Breast epithelium (tissue), 4 donors: ENCODE data around the gene HEBP1. TPM values are rescaled to one million over a fixed set of nuclear protein-coding genes. Genes with fewer than 3 reads are reported as not detected.

ENCODE experiments used
- DNase-seq, 2 donors: peaks; one replicate each; pipeline ENCODE4 v3.0.0-alpha.2; 2019; ENCODE audit warnings: low spot score in 2 of 2
- H3K27ac ChIP-seq, 2 donors: fragments of 200-600 bp; sonication (generic) in 1 of 2; one replicate each; pipeline ENCODE4 v1.5.1; 2016 to 2019; ENCODE audit warnings: mild to moderate bottlenecking in 1 of 2
- H3K27me3 ChIP-seq, 2 donors: fragments of 200-600 bp; sonication (generic) in 1 of 2; one replicate each; pipeline versions ENCODE4 v1.5.1 to v1.6.0; 2017 to 2019; ENCODE audit warnings: control low read depth in 1 of 2, mild to moderate bottlenecking in 1 of 2
- H3K36me3 ChIP-seq: fragments of 200-600 bp; one replicate; pipeline ENCODE4 v1.5.1; 2019
- H3K4me1 ChIP-seq, 2 donors: fragments of 200-600 bp; sonication (generic); one replicate each; pipeline ENCODE4 v1.5.1; 2016 to 2019; ENCODE audit warnings: control low read depth in 1 of 2
- H3K4me3 ChIP-seq, 3 donors: fragments of 200-600 bp; sonication (generic); 1 replicate in 2 of 3; 2 replicates in 1 of 3; pipeline ENCODE4 v1.5.1; 2016 to 2019; ENCODE audit warnings: mild to moderate bottlenecking in 3 of 3, moderate library complexity in 2 of 3
- H3K9me3 ChIP-seq, 2 donors: fragments of 200-600 bp; sonication (generic) in 1 of 2; one replicate each; pipeline ENCODE4 v1.5.1; 2016 to 2019; ENCODE audit warnings: control low read depth in 1 of 2
- CTCF ChIP-seq, 3 donors: fragments of 450-650 bp; IDR thresholded peaks; one replicate each; pipeline ENCODE4 v1.5.1; 2016 to 2017; ENCODE audit warnings: antibody characterized with exemption in 3 of 3, mild to moderate bottlenecking in 3 of 3, moderate library complexity in 3 of 3
- POLR2A ChIP-seq: fragments of 450-650 bp; IDR thresholded peaks from one replicate; pipeline ENCODE4 v1.6.1; 2016; ENCODE audit warnings: antibody characterized with exemption, mild to moderate bottlenecking, moderate library complexity
- POLR2AphosphoS5 ChIP-seq, 3 donors: sonication (generic); formaldehyde crosslinking; IDR thresholded peaks; one replicate each; pipeline ENCODE4 v1.6.1; 2017; ENCODE audit warnings: antibody characterized with exemption in 3 of 3
- intact Hi-C: fragments of 100-400 bp; cut with DNase I; formaldehyde crosslinking; loops from one replicate; pipeline ENCODE4 v1.15.1; 2023; ENCODE audit warnings: low total_unique reads
- total RNA-seq, 3 donors: library from RNA; depleted of rRNA; stranded (reverse); fragments of >200 nt; gene quantifications; one replicate each; pipeline ENCODE4 v1.1.0, GENCODE V29; 2016

HEBP1 gene
- total RNA-seq, 3 donors from 2014 or later, result 36.4 to 64.5 (median 39.7) TPM

- no peaks in the 10 kb centered on the region for H3K4me1 ChIP-seq
- H3K36me3 ChIP-seq, result no peaks in the 10 kb centered on the region
- no peak overlapping the region for H3K4me3 ChIP-seq
- no peaks in the 10 kb centered on the region for H3K27me3 ChIP-seq
- TF ChIP-seq CTCF (IDR thresholded peaks at IDR 0.05), result no peak
- no peak for TF ChIP-seq POLR2AphosphoS5 (IDR thresholded peaks at IDR 0.05)
- no peak for TF ChIP-seq POLR2A
- intact Hi-C loops, result no loop called here
- DNase-seq, result no peak
- no peak overlapping the region for H3K27ac ChIP-seq
- H3K9me3 ChIP-seq, result no peaks in the 10 kb centered on the region
Observed at GRCh38 chr12:13007496-13008233, 7.6 kb upstream of the HEBP1 start.

- H3K9me3 ChIP-seq, result no peaks in the 10 kb centered on the region
- no peak overlapping the region for H3K27ac ChIP-seq
- TF ChIP-seq POLR2AphosphoS5 (IDR thresholded peaks at IDR 0.05), result no peak
- TF ChIP-seq POLR2A, result no peak
- TF ChIP-seq CTCF (IDR thresholded peaks at IDR 0.05), result no peak
- no peaks in the 10 kb centered on the region for H3K27me3 ChIP-seq
- no peaks in the 10 kb centered on the region for H3K4me1 ChIP-seq
- intact Hi-C loops, result no loop called here
- no peaks in the 10 kb centered on the region for H3K36me3 ChIP-seq
- no peak for DNase-seq
- no peak overlapping the region for H3K4me3 ChIP-seq
Observed at GRCh38 chr12:13005649-13006048, 5.6 kb upstream of the HEBP1 start.

- no peak for DNase-seq
- H3K9me3 ChIP-seq, result no peaks in the 10 kb centered on the region
- no peak overlapping the region for H3K27ac ChIP-seq
- H3K4me1 ChIP-seq, result no peaks in the 10 kb centered on the region
- TF ChIP-seq CTCF (IDR thresholded peaks at IDR 0.05) (no peak), POLR2AphosphoS5 (IDR thresholded peaks at IDR 0.05) (no peak), POLR2A (no peak)
- H3K36me3 ChIP-seq, result no peaks in the 10 kb centered on the region
- intact Hi-C loops, result no loop called here
- no peak overlapping the region for H3K4me3 ChIP-seq
- H3K27me3 ChIP-seq, result no peaks in the 10 kb centered on the region
Observed at GRCh38 chr12:13004986-13005385, 4.9 kb upstream of the HEBP1 start.

- intact Hi-C loops, result no loop called here
Observed at GRCh38 chr12:13004361-13004760, 4.3 kb upstream of the HEBP1 start.

More at GRCh38 chr12:13004361-13004760, 4.3 kb upstream of the HEBP1 start:
- Histone ChIP-seq H3K4me1 (no peaks in the 10 kb centered on the region), H3K36me3 (no peaks in the 10 kb centered on the region), H3K9me3 (no peaks in the 10 kb centered on the region), H3K27ac (no peak overlapping the region), H3K27me3 (no peaks in the 10 kb centered on the region), H3K4me3 (no peak overlapping the region)
- TF ChIP-seq POLR2AphosphoS5 (IDR thresholded peaks at IDR 0.05) (no peak), POLR2A (no peak), CTCF (IDR thresholded peaks at IDR 0.05) (no peak)
- DNase-seq, result no peak
